HG02798 (cell line): ENCODE results near the gene ADI1.
A peak's percentile ranks its signal among the peaks of the same experiment; 100 is the strongest.
"Not testable (repeated sequence)": the region's sequence is repeated elsewhere in the genome, so short reads cannot be mapped to it uniquely, and the experiment has no call there.

Experiments used
- ATAC-seq: cut with Tn5 transposase; IDR thresholded peaks from one replicate; pipeline ENCODE4 v1.9.1; 2021; ENCODE audit warnings: mild to moderate bottlenecking; ENCODE audit not compliant: unreplicated experiment, poor library complexity

Gene ADI1

DNA sequence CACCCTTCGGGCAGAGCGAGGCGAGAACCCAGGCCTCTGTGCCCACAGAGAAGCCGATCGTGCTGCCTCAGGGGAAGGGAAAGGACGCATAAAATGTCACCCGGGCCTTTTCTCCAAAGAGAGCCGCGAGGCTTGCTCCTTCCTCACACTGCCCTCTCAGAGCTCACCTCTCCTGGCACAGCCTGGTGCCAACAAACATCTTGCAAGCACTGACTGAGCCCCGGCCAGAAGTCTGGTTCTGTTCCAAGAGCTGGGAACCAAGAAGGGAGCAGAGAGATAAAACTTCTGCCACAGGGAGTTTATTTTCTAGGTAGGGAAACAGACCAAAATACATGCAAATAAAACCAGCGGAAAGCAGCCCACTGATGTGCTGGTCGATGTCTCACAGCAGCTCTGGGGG is 13.6 kb upstream of the ADI1 start:
- ATAC-seq = no peak

- ATAC-seq = no peak
Measured at GRCh38 chr2:3529316-3530025, 10.1 kb upstream of the ADI1 start.

DNA sequence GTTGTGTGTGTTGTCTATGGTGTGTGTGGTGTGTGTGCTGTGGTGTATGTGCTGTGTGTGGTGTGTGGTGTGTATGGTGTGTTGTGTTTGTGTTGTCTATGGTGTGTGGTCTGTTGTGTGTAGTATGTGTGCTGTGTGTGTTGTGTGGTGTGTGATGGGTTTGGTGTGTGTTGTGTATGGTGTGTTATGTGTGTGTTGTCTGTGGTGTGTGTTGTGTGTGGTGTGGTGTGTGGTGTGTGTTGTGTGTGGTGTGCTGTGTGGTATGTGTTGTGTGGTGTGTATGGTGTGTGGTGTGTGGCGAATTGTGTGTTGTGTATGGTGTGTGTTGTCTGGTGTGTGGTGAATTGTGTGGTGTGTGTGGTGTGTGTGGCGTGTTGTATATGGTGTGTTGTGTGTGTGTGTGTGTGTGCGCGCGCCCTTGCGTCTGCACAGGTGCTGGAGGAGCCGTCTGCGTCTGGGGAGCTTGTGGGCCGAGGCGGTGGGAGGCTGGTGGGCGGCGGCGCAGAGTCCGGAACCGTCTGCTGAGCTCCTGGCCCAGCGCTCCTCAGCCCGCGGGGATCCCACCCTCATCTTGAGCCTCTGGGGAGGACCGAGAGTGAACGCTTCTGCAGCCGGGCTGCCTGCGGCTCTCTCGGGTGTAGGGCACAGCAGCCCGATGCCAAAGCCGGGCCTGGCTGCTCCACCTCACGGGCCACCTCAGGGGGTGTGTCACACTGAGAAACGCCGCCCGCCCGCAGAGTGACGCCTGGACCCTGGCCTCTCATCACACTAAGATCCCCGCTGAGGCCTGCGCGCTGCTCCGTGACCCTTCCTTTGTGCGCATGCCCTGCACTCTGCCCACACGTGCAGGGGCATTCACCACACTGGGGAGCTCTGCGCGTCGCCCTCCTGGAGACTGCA is 8.8 kb upstream of the ADI1 start:
- no peak for ATAC-seq

DNA sequence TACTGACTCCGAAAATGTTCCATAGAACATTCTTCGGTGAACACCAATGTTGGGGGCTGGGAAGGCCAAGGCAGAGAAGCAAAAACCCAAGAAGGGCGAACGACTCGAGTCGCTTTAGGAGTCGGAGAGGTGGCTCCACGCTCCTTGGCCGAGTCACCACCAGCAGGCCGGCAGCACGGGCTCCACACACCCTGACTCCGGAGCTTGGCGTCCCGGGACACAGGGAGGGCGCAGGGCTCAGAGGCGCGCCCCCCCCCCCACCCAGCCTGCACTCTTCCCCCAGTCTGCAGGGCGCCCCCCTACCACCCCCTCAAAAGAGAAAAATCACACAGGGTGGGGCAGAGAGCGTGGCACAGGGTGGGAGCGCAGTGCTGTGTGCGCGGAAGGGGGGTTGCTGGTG is 7.5 kb upstream of the ADI1 start:
- ATAC-seq = no peak

DNA sequence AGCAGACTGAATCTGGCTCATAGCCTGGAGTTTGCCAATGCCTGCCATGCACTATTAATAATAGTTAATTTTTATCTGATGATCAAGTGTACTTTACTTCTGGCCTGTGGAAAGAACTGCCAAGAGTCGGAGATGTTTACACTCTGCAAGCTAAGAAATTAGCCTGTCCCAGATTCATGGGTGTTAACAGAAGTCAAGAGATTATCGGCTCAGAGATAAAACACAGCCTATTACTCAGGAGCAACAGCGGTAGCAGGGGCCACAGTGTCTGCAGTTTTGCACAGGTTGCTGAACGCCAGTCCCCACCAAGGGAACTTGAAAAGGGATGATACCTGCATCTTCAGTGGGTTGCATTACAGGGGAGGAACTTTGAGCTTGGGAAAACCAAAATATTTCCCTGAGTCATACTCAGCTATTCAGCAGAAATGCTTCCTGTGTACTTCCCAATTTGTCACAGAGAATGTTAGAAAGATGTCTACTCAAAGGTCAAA is 4.3 kb upstream of the ADI1 start:
- no peak for ATAC-seq

DNA sequence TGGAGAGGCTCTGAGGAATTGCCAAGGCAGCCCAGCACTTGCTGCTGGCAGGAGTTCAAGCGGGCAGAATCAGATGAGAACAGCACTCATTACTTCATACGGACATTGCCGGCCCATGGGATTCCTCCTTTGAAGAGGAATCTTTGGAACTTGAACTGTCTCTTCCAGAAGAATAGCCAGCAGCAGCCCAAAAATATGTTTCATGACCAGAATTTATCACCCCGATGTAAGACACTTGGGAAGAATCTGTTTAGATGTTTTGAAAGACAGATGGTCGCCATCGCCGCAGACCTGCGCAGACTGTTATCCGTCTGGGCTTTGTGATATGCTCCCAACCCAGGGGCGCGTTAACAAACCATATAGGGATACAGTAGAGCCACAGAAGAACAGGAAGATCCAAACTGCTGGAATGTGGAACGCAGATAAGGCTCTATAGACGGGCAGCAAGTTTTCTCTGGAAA is 3.7 kb upstream of the ADI1 start:
- no peak for ATAC-seq

DNA sequence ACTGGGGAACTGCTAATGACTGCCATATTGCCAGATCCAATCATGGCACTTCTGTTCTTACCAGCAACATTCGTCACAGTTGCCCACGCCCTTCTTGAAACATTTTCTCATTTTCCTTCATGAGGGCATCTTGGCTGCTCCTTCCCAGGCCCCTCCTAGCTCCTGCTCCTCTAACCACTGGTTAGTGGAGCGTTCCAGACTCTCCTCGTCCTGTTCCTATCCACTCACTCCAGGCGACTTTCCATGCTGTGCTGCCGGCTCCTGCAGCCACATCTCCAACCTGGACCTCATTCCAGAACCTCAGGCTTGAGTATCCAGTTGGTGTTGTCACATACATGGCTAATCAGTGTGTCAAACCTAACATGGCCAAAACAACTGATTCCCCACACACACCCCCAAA is 1.3 kb upstream of the ADI1 start:
- no peak for ATAC-seq

- peak; percentile 87 for ATAC-seq
Measured at GRCh38 chr2:3518496-3519254, 656 bp downstream of the ADI1 start.

DNA sequence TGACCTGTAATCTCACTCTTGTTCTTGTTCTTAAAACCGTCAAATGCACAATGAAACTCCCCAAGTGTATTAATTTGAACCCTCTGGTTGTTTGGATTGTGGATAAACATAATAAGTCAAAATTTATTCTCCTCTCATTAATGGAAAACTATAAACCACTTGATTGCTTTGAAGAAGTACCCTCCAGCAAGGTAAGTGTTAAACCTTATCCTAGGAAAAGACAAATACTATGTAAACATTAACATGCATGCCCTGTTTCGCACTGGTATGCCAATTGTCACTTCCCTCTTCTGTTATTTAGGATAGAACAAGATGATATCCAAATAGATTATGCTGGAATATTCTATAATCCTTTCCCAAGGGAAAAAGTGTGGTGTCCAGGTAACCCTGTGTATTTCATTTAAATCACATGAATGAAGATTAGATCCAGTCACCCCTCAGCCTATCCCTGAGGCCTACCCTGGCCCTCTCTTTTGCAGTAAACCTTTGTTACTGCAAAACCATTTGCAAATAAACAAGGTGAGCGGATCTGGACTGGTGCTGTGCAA is 1.3 kb downstream of the ADI1 start:
- ATAC-seq = no peak

GRCh38 chr2:3516831-3517230 is 2.5 kb downstream of the ADI1 start:
- ATAC-seq = no peak

DNA sequence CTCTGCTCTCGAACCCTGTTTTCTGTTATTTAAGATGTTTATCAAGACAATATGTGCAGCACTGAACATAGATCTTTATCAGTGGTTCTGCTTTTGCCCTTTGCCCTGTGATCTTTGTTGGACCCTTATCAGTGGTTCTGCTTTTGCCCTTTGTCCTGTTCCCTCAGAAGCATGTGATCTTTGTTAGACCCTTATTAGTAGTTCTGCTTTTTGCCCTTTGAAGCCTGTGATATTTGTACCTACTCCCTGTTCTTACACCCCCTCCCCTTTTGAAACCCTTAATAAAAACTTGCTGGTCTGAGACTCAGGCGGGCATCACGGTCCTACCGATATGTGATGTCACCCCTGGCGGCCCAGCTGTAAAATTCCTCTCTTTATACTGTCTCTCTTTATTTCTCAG is 3.9 kb downstream of the ADI1 start:
- not testable (repeated sequence) for ATAC-seq

GRCh38 chr2:3513026-3513810 is 6.1 kb downstream of the ADI1 start:
- ATAC-seq = no peak

DNA sequence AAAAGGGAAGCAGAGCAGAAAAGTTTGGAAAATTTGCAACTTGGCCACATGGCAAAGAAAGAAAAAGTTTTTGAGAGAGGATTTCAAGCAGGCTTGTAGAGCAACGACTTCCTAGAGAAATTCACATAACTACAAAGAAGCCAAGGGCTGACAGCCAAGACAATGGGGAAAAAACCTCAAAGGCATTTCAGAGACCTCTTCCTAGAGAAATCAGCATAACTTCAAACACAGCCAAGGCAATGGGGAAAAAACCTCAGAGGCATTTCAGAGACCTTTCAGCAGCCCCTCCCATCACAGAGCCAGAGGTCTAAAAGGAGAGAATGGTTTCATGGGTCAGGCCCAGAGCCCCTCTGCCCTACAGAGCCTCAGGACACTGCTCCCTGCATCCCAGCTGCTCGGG is 7.2 kb downstream of the ADI1 start:
- ATAC-seq = no peak

- no peak for ATAC-seq
Measured at GRCh38 chr2:3505771-3506170, 13.6 kb downstream of the ADI1 start.

GRCh38 chr2:3504741-3505140 is 14.6 kb downstream of the ADI1 start:
- ATAC-seq = no peak

- no peak for ATAC-seq
Measured at GRCh38 chr2:3503483-3503882, 15.8 kb downstream of the ADI1 start.

DNA sequence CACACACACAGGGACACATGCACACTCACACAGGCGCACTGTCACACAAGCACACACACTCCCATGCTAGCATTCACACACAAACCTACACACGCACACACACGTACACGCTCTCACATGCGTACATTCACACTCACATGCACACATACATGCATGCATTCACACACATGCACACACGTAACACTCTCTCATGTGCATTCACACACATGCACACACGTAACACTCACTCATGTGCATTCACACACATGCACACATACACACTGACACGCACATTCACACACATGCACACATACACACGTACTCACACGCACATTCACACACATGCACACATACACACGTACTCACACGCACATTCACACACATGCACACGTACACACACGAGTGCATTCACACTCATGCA is 16.3 kb downstream of the ADI1 start:
- no peak for ATAC-seq

DNA sequence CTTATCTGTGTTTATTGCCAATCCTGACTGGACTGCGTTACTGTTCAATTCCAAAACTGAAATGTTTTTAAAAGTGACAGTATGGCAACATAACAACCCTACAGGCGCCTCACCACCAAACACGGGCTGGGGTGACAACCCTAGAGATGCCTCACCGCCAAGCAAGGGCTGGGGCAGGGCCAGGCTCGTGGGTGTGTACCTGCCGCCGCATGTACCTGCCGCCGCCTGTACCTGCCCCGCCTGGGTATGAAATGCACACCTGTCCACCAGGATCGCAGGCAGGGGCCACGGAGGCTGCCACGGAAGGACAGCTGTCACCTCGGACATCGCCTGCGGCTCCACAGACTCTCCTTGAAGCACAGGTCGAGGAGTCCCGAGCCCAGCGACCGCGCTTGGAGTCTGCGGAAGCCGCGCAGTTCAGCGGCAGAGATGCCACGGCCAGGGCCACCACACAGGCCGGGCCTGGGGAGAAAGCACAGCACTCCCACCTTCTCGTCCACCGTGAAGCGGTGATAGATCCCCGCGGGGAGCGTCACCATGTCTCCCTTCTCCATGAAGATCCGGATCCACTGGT is 18.9 kb downstream of the ADI1 start:
- ATAC-seq = no peak

DNA sequence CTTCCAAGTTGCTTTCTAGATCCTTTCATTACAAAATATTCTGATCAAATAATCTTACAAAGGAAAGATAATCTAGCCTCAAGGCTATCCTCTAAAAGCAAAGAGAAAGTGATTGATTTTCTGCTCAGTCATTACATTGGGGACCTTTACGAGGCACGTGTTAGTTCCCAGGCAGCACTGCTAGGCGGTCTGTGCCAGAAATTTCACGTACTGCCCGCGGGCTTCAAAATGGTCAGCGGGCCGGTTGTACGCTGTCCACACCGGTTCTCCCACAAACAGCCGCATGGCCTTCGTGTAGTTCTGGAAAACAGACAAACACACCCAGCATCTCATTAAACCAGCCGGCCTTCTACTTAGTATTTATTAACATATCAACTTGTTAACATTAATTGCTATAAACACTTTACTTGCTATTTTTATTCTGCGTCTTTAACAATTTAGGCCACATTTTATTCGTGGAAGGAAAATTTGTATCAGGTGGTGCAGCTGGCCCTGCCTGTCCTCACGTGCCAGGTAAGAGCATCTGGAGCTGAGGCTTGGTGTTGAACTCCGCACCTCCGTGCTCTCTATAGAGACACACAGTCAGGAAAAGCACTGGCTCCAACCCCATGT is 20.4 kb downstream of the ADI1 start:
- ATAC-seq = no peak
